ENCODE data around the gene TRAPPC1. TPM values are rescaled to one million over a fixed set of nuclear protein-coding genes. Genes with fewer than 3 reads are reported as not detected.

TRAPPC1 gene
- total RNA-seq, 1 experiment from 2014 or later, result 26.4 TPM

- H2AFZ ChIP-seq (ENCODE audit: low read length), result peak overlapping the region; percentile 66
Observed at GRCh38 chr17:7887482-7888183, 44.1 kb downstream of the TRAPPC1 start.

GRCh38 chr17:7887038-7887481, 44.7 kb downstream of the TRAPPC1 start:
- ChIA-PET POLR2A (ENCODE audit: unreplicated experiment) (no interaction called here), CTCF (no interaction called here)
- Histone ChIP-seq H3K27me3 (ENCODE audit: low read length) (no peaks in the 10 kb centered on the region), H3K4me1 (ENCODE audit: insufficient read depth, low read length) (peaks cover 29% of the 10 kb centered on the region), H3K9ac (ENCODE audit: low read length) (peak overlapping the region; percentile 76), H3K79me2 (ENCODE audit: low read length) (peaks cover 39% of the 10 kb centered on the region), H3K36me3 (ENCODE audit: low read depth, low read length) (peaks cover 10% of the 10 kb centered on the region; the same call in 1 of the 2 replicates), H3K9me2 (replicated peaks; ENCODE audit: low read length) (no peaks in the 10 kb centered on the region), H3K27ac (ENCODE audit: low read length) (peak overlapping the region; percentile 96), H4K20me1 (ENCODE audit: low read length) (no peaks in the 10 kb centered on the region), H3K4me2 (ENCODE audit: low read length) (peak overlapping the region; percentile 95), H2AFZ (ENCODE audit: low read length) (peak overlapping the region; percentile 55), H3K4me3 (ENCODE audit: low read length) (peak overlapping the region; percentile 94), H3K9me3 (ENCODE audit: low read length) (no peaks in the 10 kb centered on the region), H3F3A (ENCODE audit: low read length, unreplicated experiment) (peaks cover 11% of the 10 kb centered on the region)
- TF ChIP-seq EZH2 (IDR thresholded peaks at IDR 0.05; ENCODE audit: low read length, unreplicated experiment), result no peak
- TF ChIP-seq CTCF (conservative IDR thresholded peaks at IDR 0.05; ENCODE audit: low read depth, low read length), result 0 out of 2 replicates have a peak, but pooled peaks have one; percentile 10
- no peak for DNase-seq
- BruUV-seq (replicated peaks), result TSS peak; percentile 39
- intact Hi-C loops (cut with micrococcal nuclease), result loop anchor here (1.0 to 2.0 kb wide), 3 partner anchors 24 to 232 kb away; partner anchors contain the start of genes ALOXE3 and CNTROB
- peak; percentile 19 for ATAC-seq

More at GRCh38 chr17:7887482-7888183, 44.1 kb downstream of the TRAPPC1 start:
- Histone ChIP-seq H3K27me3 (ENCODE audit: low read length) (no peaks in the 10 kb centered on the region), H3K79me2 (ENCODE audit: low read length) (peaks cover 39% of the 10 kb centered on the region), H3F3A (ENCODE audit: low read length, unreplicated experiment) (peaks cover 11% of the 10 kb centered on the region), H3K36me3 (ENCODE audit: low read depth, low read length) (peaks cover 10% of the 10 kb centered on the region; the same call in 1 of the 2 replicates), H3K4me3 (ENCODE audit: low read length) (peak overlapping the region; percentile 94), H3K9me3 (ENCODE audit: low read length) (no peaks in the 10 kb centered on the region), H3K4me1 (ENCODE audit: insufficient read depth, low read length) (peaks cover 29% of the 10 kb centered on the region), H3K9ac (ENCODE audit: low read length) (peak overlapping the region; percentile 87), H3K27ac (ENCODE audit: low read length) (peak overlapping the region; percentile 96), H3K4me2 (ENCODE audit: low read length) (peak overlapping the region; percentile 95), H3K9me2 (replicated peaks; ENCODE audit: low read length) (no peaks in the 10 kb centered on the region), H4K20me1 (ENCODE audit: low read length) (no peaks in the 10 kb centered on the region)
- POLR2A ChIA-PET (ENCODE audit: unreplicated experiment), result no interaction called here
- DNase-seq (peak; percentile 93), ATAC-seq (peak; percentile 75)
- no TSS peak for BruUV-seq (replicated peaks)
- CTCF ChIA-PET, result no interaction called here
- intact Hi-C loops (cut with micrococcal nuclease), result loop anchor here (1.0 to 2.0 kb wide), 3 partner anchors 25 to 231 kb away; partner anchors contain the start of genes ALOXE3 and CNTROB
- no peak for TF ChIP-seq EZH2phosphoT487 (IDR thresholded peaks at IDR 0.05; ENCODE audit: borderline replicate concordance, low read length)
- no peak for TF ChIP-seq EZH2 (IDR thresholded peaks at IDR 0.05; ENCODE audit: low read length, unreplicated experiment)
- no peak for TF ChIP-seq CTCF (conservative IDR thresholded peaks at IDR 0.05; ENCODE audit: low read depth, low read length)
